ENCODE data around the gene KCNJ15. TPM values are rescaled to one million over a fixed set of nuclear protein-coding genes. Genes with fewer than 3 reads are reported as not detected.

The KCNJ15 gene
- polyA plus RNA-seq, 1 donor from 2014 or later, result not detected

- TF ChIP-seq REST (IDR thresholded peaks at IDR 0.05; ENCODE audit: borderline replicate concordance), result no peak
These were observed 70.1 kb downstream of the KCNJ15 start for GRCh38 chr21:38326899-38327298.

DNA sequence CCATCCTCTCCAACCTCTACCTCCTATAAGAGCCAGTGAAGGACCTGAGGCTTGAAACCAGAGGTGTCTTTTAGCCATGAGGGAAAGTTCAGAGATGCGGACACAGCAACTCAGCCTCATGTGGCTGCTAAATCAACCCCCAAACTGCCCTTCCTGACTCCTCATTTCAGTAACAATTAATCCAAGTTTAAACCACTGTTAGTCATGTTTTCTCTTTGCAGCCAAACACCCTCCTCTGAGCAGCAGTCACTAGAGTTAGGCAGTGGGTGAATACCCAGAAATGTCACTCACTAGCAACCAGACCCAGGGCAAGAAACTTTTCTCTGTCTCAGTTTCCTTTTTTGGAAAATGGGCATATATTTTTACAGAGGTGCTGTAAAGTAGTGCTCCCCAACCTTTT is 71.2 kb downstream of the KCNJ15 start:
- Histone ChIP-seq H3K36me3 (ENCODE audit: insufficient read depth, low read length) (no peaks in the 10 kb centered on the region), H3K9me3 (ENCODE audit: low read length) (no peaks in the 10 kb centered on the region), H3F3A (ENCODE audit: insufficient read depth, low read length, poor library complexity, severe bottlenecking) (no peaks in the 10 kb centered on the region), H3K27ac (ENCODE audit: low read length) (no peak overlapping the region), H3K79me2 (replicated peaks; ENCODE audit: insufficient read depth, low read length) (no peaks in the 10 kb centered on the region), H3K4me2 (ENCODE audit: low read length) (no peak overlapping the region), H2AFZ (ENCODE audit: low read depth, low read length) (no peak overlapping the region), H3K9ac (ENCODE audit: low read length) (no peak overlapping the region), H4K20me1 (ENCODE audit: insufficient read depth) (no peaks in the 10 kb centered on the region), H3K9me2 (ENCODE audit: insufficient read depth, low read length) (no peaks in the 10 kb centered on the region), H3K4me3 (ENCODE audit: low read length) (no peak overlapping the region), H3K27me3 (ENCODE audit: insufficient read depth, low read depth, low read length) (no peaks in the 10 kb centered on the region)
- no peak for TF ChIP-seq POLR2AphosphoS5 (IDR thresholded peaks at IDR 0.05)
- TF ChIP-seq MXI1 (conservative IDR thresholded peaks at IDR 0.05; ENCODE audit: poor library complexity, severe bottlenecking), result no peak
- no peak for TF ChIP-seq TAF1 (IDR thresholded peaks at IDR 0.05; ENCODE audit: low read depth)
- TF ChIP-seq REST (IDR thresholded peaks at IDR 0.05; ENCODE audit: borderline replicate concordance), result no peak
- no peak for TF ChIP-seq CTCF (IDR thresholded peaks at IDR 0.05; ENCODE audit: poor library complexity, severe bottlenecking)
- no peak for TF ChIP-seq EP300 (conservative IDR thresholded peaks at IDR 0.05; ENCODE audit: poor library complexity, severe bottlenecking)
- TF ChIP-seq EZH2 (IDR thresholded peaks at IDR 0.05; ENCODE audit: borderline replicate concordance, insufficient read depth, low read length, poor library complexity, severe bottlenecking), result no peak
- no peak for TF ChIP-seq SMC3 (conservative IDR thresholded peaks at IDR 0.05; ENCODE audit: poor library complexity)
- TF ChIP-seq RAD21 (conservative IDR thresholded peaks at IDR 0.05), result no peak

More at GRCh38 chr21:38326899-38327298, 70.1 kb downstream of the KCNJ15 start:
- H3K4me3 ChIP-seq (ENCODE audit: low read length), result no peak overlapping the region
- no peaks in the 10 kb centered on the region for H3K9me2 ChIP-seq (ENCODE audit: insufficient read depth, low read length)
- no peaks in the 10 kb centered on the region for H3K9me3 ChIP-seq (ENCODE audit: low read length)
- no peak overlapping the region for H3K27ac ChIP-seq (ENCODE audit: low read length)
- no peaks in the 10 kb centered on the region for H3K27me3 ChIP-seq (ENCODE audit: insufficient read depth, low read depth, low read length)
- H3K9ac ChIP-seq (ENCODE audit: low read length), result no peak overlapping the region
- H3K4me2 ChIP-seq (ENCODE audit: low read length), result no peak overlapping the region
- H2AFZ ChIP-seq (ENCODE audit: low read depth, low read length), result no peak overlapping the region
- no peaks in the 10 kb centered on the region for H3K36me3 ChIP-seq (ENCODE audit: insufficient read depth, low read length)
- H3K79me2 ChIP-seq (replicated peaks; ENCODE audit: insufficient read depth, low read length), result no peaks in the 10 kb centered on the region
- H4K20me1 ChIP-seq (ENCODE audit: insufficient read depth), result no peaks in the 10 kb centered on the region
- no peaks in the 10 kb centered on the region for H3F3A ChIP-seq (ENCODE audit: insufficient read depth, low read length, poor library complexity, severe bottlenecking)
